H7 (cell line): Measurements from ENCODE around the gene SLC22A5. TPM values are rescaled to one million over a fixed set of nuclear protein-coding genes. Genes with fewer than 3 reads are reported as not detected.

ENCODE experiments used
- DNase-seq: peaks from one replicate; pipeline ENCODE4 v3.0.0; 2012
- H3K27me3 ChIP-seq: 2 replicates; pipeline ENCODE4 v1.6.0; 2011; ENCODE audit warnings: mild to moderate bottlenecking, low read length; ENCODE audit not compliant: control insufficient read depth, insufficient read depth
- H3K36me3 ChIP-seq: replicated peaks from 2 replicates; pipeline ENCODE4 v1.5.1; 2011; ENCODE audit warnings: low read length; ENCODE audit not compliant: control insufficient read depth, insufficient read depth
- H3K4me3 ChIP-seq: 2 replicates; pipeline ENCODE4 v1.5.1; 2011; ENCODE audit warnings: low read depth, mild to moderate bottlenecking, control low read depth, low read length, moderate library complexity; ENCODE audit not compliant: insufficient read depth
- total RNA-seq: library from RNA; depleted of rRNA; stranded (reverse); fragments of >200 nt; shearing (Covaris generic); gene quantifications from 2 replicates; pipeline ENCODE4 v1.2.3, GENCODE V29; 2014

Gene SLC22A5
- total RNA-seq, 1 experiment from 2014 or later = 0.76 TPM

- no peaks in the 10 kb centered on the region for H3K27me3 ChIP-seq
- H3K36me3 ChIP-seq = no peaks in the 10 kb centered on the region
- no peak overlapping the region for H3K4me3 ChIP-seq
- no peak for DNase-seq
Observed at GRCh38 chr5:132354381-132355139, 14.9 kb upstream of the SLC22A5 start.

DNA sequence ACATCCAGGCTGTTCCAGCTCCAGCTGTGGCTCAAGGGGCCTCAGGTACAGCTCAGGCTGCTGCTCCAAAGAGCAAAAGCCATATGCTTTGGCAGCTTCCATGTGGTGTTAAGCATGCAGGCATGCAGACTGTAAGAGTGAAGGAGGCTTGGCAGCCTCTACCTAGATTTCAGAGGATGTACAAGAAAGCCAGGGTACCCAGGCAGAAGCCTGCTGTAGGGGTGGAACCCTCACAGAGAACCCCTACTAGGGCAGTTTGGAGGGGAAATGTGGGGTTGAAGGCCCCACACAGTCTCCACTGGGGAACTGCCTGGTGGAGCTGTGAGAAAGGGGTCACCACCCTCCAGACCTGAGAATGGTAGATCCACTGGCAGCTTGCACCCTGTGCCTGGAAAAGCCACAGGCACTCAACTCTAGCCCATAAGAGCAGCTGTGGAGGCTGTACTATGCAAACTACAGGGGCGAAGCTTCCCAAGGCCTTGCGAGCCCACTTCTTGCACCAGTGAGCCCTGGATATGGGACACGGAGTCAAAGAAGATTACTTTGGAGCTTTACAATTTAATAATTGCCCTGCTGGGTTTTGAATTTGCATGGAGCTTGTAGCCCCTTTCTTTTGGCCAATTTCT, 14.3 kb upstream of the SLC22A5 start:
- Histone ChIP-seq H3K27me3 (no peaks in the 10 kb centered on the region), H3K36me3 (no peaks in the 10 kb centered on the region), H3K4me3 (no peak overlapping the region)
- DNase-seq = no peak

DNA sequence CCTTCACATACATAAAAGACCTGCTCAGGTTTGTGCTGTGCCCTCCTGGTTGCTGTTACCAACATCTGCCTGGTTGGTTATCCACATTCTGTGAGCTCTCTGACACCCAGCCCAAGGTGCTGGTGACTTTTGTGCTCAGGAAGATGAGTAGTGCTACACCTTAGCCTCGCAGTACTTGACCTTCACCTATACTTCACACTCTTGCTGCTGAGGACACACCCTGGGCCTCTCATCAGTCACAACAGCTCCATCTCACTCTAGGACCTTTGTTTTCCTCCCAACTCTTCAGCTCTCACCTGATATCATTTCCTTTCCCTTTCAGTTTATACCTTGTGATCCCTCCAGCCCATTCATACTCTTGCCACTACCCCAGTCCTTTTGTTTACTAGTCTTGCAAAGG, 10.7 kb upstream of the SLC22A5 start:
- no peaks in the 10 kb centered on the region for H3K27me3 ChIP-seq
- no peak overlapping the region for H3K4me3 ChIP-seq

GRCh38 chr5:132362086-132362485, 7.4 kb upstream of the SLC22A5 start:
- H3K27me3 ChIP-seq = no peaks in the 10 kb centered on the region
- no peaks in the 10 kb centered on the region for H3K36me3 ChIP-seq
- no peak for DNase-seq
- H3K4me3 ChIP-seq = no peak overlapping the region

More for the DNA sequence above, 10.7 kb upstream of the SLC22A5 start:
- no peak for DNase-seq
- no peaks in the 10 kb centered on the region for H3K36me3 ChIP-seq

DNA sequence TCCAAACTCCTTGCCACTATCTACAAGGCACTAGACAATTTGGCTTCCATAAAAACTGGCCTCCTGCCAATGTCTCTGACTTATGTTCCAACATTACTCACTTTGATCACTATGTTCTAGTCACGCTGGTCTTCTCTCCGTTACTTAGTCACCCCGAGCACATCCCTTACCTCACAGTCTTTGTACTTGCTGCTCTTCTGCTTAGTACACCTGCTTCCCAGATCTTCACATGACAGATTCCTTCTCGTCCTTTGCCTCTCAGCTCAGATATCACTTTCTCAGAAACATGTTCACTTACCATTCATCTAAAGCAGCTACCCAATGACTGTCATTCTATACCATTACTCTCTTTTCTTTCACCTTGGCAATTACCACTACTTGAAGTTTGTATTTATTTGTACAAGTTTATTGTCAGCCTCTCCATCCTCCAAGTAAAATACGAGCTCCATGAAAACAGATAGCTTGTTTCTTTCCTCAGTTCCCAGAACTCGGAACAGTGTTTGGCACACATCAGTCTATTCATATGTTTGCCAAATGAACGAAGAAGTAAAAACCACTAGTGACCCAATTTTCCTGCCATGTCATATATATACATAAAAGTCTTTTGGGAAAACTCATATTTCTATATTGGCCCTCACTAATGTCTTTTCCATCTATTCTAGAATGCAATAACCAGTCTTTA, 5.9 kb upstream of the SLC22A5 start:
- Histone ChIP-seq H3K36me3 (no peaks in the 10 kb centered on the region), H3K4me3 (no peak overlapping the region), H3K27me3 (no peaks in the 10 kb centered on the region)
- no peak for DNase-seq

DNA sequence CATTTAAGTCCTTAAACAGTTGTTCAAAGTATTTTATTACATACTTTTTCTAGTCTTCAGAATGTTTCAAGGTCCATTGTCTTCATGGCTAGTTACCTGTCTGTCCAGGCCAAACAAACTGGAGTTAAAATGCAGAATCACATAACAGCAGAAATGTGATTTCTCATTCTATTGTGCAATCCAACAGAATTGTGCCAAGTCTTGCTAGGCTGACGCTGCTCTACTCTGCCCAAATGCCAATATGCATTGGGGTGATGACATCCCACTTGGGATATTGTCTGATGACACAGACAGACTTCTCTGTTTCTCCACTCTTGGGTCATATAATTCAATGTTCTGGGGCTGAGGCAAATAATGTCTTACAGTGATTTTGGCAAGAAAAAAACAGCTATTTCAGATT, 5.2 kb upstream of the SLC22A5 start:
- DNase-seq = no peak
- no peaks in the 10 kb centered on the region; the same call in 1 of the 2 replicates for H3K27me3 ChIP-seq
- H3K36me3 ChIP-seq = no peaks in the 10 kb centered on the region
- H3K4me3 ChIP-seq = no peak overlapping the region

DNA sequence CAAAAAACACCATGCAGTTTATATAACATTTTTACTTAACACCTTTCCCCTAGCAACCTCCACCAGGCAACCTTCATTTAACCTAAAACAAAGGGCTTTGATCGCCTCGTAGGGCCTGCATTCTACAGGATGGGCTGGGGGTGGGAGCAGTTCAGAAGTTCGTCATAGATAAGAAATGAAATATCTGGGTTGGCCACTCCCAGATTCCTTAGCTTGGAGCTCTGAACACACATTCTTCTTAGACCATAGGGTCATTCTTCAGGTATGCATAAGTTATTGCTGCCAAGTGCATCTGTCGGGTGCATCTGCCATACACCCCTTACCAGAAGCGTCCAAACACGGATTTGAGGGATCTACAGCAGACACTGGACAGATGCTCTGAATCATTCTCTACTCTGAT, 4.3 kb upstream of the SLC22A5 start:
- peaks cover 6% of the 10 kb centered on the region for H3K27me3 ChIP-seq
- no peaks in the 10 kb centered on the region for H3K36me3 ChIP-seq
- H3K4me3 ChIP-seq = no peak overlapping the region
- DNase-seq = no peak

GRCh38 chr5:132368186-132368585, 1.3 kb upstream of the SLC22A5 start:
- Histone ChIP-seq H3K36me3 (no peaks in the 10 kb centered on the region), H3K4me3 (no peak overlapping the region), H3K27me3 (peaks cover 15% of the 10 kb centered on the region)
- DNase-seq = no peak

GRCh38 chr5:132369007-132369473, 470 bp upstream of the SLC22A5 start:
- H3K36me3 ChIP-seq = no peaks in the 10 kb centered on the region
- H3K27me3 ChIP-seq = peaks cover 15% of the 10 kb centered on the region
- DNase-seq = no peak
- H3K4me3 ChIP-seq = peak overlapping the region; percentile 71

DNA sequence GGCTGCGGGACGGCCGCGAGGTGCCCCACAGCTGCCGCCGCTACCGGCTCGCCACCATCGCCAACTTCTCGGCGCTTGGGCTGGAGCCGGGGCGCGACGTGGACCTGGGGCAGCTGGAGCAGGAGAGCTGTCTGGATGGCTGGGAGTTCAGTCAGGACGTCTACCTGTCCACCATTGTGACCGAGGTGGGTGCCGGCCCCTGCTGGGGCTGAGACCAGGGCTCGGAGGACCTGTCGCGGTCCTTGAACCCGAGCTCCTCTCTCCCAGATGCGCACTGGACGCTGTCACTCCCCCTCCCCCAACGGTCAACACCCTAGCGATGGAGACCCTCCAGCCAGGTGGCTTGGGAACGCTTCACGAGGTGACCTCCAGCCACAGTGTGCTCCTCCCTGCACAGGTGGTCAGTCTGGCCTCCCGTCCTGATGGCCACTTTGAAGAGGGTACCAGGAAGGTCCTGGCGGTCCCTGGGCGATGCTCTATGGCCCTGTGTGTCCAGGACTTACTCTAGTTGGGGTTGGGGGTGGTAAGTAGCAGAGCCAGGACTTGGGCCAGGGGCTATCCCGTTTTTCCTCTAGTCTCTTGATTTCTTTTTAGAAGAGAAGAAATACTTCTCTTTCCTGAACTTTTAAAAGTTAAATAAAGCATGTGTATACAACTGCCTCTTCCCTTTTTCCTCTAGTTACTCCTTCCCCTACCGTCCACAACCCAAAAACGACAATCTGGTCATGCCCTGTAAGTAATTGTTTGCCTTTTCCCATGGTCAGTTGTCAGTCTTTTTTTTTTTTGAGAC, 866 bp downstream of the SLC22A5 start:
- Histone ChIP-seq H3K36me3 (no peaks in the 10 kb centered on the region; the same call in 1 of the 2 replicates), H3K4me3 (peak overlapping the region; percentile 71), H3K27me3 (peaks cover 15% of the 10 kb centered on the region)
- peak; percentile 38 for DNase-seq

DNA sequence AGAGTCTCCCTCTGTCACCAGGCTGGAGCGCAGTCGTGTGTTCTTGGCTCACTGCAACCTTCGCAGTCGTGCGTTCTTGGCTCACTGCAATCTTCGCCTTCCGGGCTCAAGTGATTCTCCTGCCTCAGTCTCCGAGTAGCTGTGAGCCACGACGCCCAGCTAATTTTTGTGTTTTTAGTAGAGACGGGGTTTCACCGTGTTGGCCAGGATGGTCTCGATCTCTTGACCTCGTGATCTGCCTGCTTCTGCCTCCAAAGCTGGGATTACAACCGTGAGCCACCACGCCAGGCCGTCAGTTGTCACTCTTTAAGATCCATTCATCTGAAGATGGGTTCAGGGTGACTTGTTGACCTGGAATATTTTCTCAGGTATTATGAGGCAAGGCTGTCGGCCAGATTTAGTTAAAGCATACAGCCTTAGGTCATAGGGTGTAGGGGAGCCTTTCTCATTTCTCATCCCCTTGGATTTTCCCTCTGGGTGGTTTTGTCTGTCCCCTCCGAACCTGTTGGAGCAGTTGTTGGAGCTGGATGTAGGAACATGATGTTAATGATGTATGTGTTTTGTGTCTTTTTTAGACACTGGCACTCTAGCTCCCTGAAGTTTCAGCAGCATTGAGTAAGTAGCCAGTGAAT, 1.6 kb downstream of the SLC22A5 start:
- H3K27me3 ChIP-seq = peaks cover 15% of the 10 kb centered on the region
- no peaks in the 10 kb centered on the region; the same call in 1 of the 2 replicates for H3K36me3 ChIP-seq
- no peak for DNase-seq
- no peak overlapping the region for H3K4me3 ChIP-seq

DNA sequence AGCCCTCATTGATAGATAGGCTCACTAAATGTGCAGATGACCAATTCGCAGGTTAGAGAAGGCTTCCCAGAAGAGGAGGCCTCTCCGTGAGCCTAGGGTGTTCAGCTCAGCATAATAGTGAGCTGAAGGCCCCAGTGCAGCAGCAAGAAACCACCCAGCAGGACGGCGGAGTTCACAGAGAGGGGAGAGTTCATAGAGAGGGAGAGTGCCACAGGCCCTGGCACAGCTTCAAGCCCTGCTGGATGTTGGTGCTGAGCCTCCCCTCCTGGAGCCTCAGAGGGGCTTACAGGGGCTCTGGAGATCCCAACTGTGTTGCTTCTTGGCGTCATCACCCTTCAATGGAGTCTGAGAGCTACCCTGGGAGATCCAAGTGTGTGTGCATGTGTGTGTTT, 2.1 kb downstream of the SLC22A5 start:
- Histone ChIP-seq H3K4me3 (no peak overlapping the region), H3K27me3 (peaks cover 15% of the 10 kb centered on the region), H3K36me3 (no peaks in the 10 kb centered on the region; the same call in 1 of the 2 replicates)
- no peak for DNase-seq

GRCh38 chr5:132372127-132372526, 2.6 kb downstream of the SLC22A5 start:
- Histone ChIP-seq H3K36me3 (no peaks in the 10 kb centered on the region; the same call in 1 of the 2 replicates), H3K27me3 (peaks cover 15% of the 10 kb centered on the region), H3K4me3 (no peak overlapping the region)
- DNase-seq = no peak

DNA sequence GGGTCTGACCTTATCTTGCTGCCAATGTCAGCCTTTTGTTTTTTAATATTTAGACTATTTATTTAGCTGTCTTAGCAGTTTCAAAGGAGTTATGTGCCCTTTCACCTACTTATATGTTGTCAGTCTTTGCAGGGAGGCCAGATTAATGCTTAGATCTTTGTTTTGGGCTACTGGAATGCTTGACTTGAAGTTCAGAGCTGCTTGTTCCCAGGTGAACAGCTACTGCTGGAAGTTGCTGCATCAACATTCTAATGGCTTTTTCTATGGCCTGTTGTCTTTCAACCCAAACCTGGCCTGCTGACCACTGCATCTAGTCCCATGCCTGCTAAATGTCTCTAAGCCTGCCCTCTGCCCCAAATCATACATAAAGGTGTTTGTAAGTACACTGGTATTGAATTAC, 3.0 kb downstream of the SLC22A5 start:
- Histone ChIP-seq H3K27me3 (peaks cover 15% of the 10 kb centered on the region), H3K36me3 (no peaks in the 10 kb centered on the region; the same call in 1 of the 2 replicates), H3K4me3 (no peak overlapping the region)
- no peak for DNase-seq
